ENCODE results near the gene HCST.

Gene HCST

GRCh38 chr19:35929876-35930275 is 27.5 kb downstream of the HCST start:
- no peaks in the 10 kb centered on the region for H3K36me3 ChIP-seq (ENCODE audit: control insufficient read depth, insufficient read depth, low read length)
- H3K4me3 ChIP-seq (replicated peaks; ENCODE audit: low read depth, low read length): no peak overlapping the region
- no peaks in the 10 kb centered on the region for H3K27me3 ChIP-seq (replicated peaks; ENCODE audit: control insufficient read depth, insufficient read depth, low read length)
- no peak for DNase-seq (ENCODE audit: extremely low read depth, insufficient read length)
- TF ChIP-seq CTCF (IDR thresholded peaks at IDR 0.05; ENCODE audit: insufficient read depth, low read length, poor library complexity, severe bottlenecking): no peak

GRCh38 chr19:35931161-35931873 is 29.0 kb downstream of the HCST start:
- Histone ChIP-seq H3K4me3 (replicated peaks; ENCODE audit: low read depth, low read length) (peak overlapping the region; percentile 56), H3K27me3 (replicated peaks; ENCODE audit: control insufficient read depth, insufficient read depth, low read length) (no peaks in the 10 kb centered on the region), H3K36me3 (ENCODE audit: control insufficient read depth, insufficient read depth, low read length) (no peaks in the 10 kb centered on the region)
- peak; percentile 100 for DNase-seq (ENCODE audit: extremely low read depth, insufficient read length)
- peak; percentile 97 for TF ChIP-seq CTCF (IDR thresholded peaks at IDR 0.05; ENCODE audit: insufficient read depth, low read length, poor library complexity, severe bottlenecking)

- Histone ChIP-seq H3K27me3 (replicated peaks; ENCODE audit: control insufficient read depth, insufficient read depth, low read length) (no peaks in the 10 kb centered on the region), H3K36me3 (ENCODE audit: control insufficient read depth, insufficient read depth, low read length) (no peaks in the 10 kb centered on the region), H3K4me3 (replicated peaks; ENCODE audit: low read depth, low read length) (no peak overlapping the region)
- no peak for TF ChIP-seq CTCF (IDR thresholded peaks at IDR 0.05; ENCODE audit: insufficient read depth, low read length, poor library complexity, severe bottlenecking)
- no peak for DNase-seq (ENCODE audit: extremely low read depth, insufficient read length)
Measured at GRCh38 chr19:35931874-35932202, 29.5 kb downstream of the HCST start.

GRCh38 chr19:35932291-35932936 is 30.1 kb downstream of the HCST start:
- H3K36me3 ChIP-seq (ENCODE audit: control insufficient read depth, insufficient read depth, low read length): no peaks in the 10 kb centered on the region
- no peak for DNase-seq (ENCODE audit: extremely low read depth, insufficient read length)
- no peaks in the 10 kb centered on the region for H3K27me3 ChIP-seq (replicated peaks; ENCODE audit: control insufficient read depth, insufficient read depth, low read length)
- no peak overlapping the region for H3K4me3 ChIP-seq (replicated peaks; ENCODE audit: low read depth, low read length)
- TF ChIP-seq CTCF (IDR thresholded peaks at IDR 0.05; ENCODE audit: insufficient read depth, low read length, poor library complexity, severe bottlenecking): no peak

GRCh38 chr19:35935911-35936737 is 33.8 kb downstream of the HCST start, which contains the start of gene LRFN3:
LRFN3 (plus strand) TSS chr19:35936374; CDS start chr19:35939426, 3,052 bp downstream.
- Histone ChIP-seq H3K4me3 (replicated peaks; ENCODE audit: low read depth, low read length) (peak within 1 kb of the TSS; percentile 61), H3K36me3 (ENCODE audit: control insufficient read depth, insufficient read depth, low read length) (no peaks in the 10 kb centered on the region), H3K27me3 (replicated peaks; ENCODE audit: control insufficient read depth, insufficient read depth, low read length) (no peaks in the 10 kb centered on the region)
- TF ChIP-seq CTCF (IDR thresholded peaks at IDR 0.05; ENCODE audit: insufficient read depth, low read length, poor library complexity, severe bottlenecking): no peak
- DNase-seq (ENCODE audit: extremely low read depth, insufficient read length): peak; percentile 53

Data from GM06990 (cell line).